ENCODE results near the gene ADORA1.

Gene ADORA1

DNA sequence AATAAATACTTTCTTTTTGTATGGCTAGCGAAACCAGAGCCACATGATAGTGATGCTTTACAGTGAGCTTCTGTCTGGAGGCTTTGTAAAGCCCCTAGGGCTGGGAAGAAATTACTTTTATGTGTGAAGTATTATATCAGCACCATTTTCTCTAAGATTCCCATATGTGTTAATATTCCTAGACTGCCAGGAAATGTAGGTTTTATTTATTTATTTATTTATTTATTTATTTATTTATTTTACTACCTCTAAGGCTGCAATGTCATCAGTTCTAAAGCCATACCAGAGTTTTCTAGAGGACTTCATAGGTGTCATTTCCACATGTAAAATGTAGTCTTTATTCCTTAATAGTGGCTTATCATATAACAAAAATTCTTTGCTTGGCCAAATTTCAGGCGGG lies 63.4 kb downstream of the ADORA1 start:
- DNase-seq = no peak

DNA sequence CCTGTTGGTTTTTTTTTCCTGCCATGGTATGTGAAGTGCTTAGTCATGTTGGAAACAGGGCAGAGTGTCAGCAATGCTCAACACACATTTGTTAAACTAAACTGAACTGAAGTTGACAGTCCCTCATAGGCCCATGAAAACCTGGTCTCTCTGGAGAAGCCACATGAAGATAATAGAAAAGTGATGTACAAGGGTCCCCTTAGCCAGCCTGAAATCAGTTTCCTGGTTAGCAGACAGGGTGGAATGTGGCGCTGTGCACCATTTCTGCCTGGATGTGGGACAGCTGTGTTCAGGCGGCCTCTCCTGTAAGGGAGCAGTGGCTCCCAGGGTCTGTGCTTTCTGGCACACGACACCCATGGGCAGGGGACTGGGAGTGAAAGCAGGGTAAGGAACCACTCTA lies 68.8 kb downstream of the ADORA1 start:
- DNase-seq = no peak

DNA sequence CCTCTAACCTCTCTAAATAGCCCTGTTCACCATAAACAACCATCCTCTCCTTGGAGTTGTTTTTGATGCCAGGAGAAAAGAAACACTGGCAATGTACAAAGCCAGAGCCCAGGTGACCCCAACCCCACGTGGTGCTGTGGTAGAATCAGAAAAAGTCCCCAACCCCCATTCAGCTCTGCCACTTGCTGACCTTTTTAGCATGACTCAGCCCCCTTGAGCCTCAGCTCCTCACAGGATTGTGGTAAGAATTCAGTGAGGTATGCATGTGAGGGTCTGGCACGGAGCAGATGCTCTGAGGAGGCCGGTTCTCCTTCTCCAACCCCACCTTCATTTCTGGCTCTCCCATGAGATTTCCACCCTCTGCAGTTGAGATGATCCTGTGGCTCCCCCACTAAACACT lies 70.1 kb downstream of the ADORA1 start:
- no peak for DNase-seq

DNA sequence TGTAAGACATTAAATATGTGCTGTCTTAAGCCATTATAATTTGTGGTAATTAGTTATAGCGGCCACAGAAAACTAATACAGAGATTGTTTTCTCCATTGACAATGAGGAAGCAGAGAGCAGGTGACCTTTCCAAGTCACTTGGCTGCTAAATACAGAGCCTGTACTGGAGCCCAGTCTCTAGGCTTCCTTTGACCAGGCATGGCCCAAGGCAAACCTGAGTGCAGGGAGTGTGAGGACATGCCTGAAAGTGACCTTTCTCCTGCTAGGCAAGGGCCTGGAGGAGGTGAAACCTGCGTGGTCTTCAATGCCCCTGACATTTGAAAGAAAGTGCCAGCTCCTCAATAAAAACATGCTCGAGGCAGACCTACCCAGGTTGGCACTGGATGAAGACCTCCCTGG lies 71.5 kb downstream of the ADORA1 start:
- DNase-seq = no peak

DNA sequence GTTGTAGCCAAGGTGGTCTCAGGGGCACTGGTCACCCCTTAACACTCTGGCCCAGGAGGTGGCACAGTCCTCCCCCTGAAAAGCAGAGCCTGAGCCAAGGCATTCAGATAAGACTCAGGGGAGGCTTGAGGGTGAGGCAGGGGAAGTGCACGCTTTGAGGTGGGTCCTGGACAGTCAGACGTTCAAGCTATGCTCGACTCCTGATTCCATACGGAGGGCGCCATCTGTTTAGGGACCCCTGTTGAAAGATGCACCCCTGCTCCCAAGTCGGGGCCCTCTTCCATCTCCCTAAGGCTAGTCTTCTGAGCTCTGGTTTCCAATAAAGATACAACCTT lies 71.9 kb downstream of the ADORA1 start:
- no peak for DNase-seq

DNA sequence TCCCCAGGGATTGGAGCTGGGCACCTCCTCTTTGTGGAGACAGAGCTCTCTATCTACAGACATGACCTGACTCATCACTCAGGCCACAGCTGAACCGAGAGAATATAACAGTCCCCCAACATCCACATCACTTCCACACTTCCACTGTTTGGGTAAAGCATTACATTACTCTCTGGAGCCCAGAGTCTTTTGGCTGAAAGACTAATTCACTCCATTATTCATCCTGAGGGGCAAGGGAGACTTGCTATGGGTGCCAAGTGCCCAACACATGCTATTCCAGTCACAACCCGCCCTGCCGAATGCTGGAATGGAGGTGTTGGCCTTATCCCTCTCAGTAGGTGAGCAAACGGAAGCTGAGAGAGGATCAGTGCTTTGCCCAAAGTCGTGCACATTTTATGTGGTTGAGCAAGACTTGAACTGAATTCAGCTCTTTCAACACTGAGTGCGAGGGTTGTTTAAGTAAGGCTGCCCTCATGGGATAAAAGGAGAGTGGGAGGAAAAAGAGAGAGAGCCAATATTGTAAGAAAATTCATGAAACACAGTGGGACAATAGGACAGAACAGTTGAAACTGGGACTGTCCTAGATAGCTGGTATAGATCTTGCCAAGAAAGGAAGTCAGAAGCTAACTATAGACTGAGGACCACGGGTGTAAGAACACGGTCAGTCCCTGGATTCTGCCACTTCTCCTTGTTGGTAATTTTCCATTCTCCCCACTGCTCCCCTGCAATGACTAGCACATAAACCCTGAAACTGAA lies 72.5 kb downstream of the ADORA1 start:
- no peak for DNase-seq

DNA sequence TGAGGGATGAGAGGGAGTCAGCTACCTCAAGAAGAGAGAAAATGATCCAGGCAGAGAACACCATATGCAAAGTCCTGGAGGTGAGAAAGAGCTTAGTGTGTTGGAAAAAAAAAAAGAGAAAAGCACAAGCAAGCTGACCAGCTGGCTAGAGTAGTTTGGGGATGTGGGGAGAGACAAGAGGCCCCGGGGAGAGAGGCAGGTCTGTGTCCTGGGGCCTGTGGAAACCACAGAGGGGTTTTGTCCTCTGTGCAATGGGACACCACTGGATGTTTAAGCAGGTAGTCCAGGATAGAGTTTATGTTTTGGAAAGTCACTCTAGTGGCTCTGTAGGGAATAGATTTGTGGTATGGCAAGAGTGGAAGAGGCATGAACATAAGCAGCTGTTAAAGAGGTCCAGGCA lies 73.4 kb downstream of the ADORA1 start:
- DNase-seq = no peak

DNA sequence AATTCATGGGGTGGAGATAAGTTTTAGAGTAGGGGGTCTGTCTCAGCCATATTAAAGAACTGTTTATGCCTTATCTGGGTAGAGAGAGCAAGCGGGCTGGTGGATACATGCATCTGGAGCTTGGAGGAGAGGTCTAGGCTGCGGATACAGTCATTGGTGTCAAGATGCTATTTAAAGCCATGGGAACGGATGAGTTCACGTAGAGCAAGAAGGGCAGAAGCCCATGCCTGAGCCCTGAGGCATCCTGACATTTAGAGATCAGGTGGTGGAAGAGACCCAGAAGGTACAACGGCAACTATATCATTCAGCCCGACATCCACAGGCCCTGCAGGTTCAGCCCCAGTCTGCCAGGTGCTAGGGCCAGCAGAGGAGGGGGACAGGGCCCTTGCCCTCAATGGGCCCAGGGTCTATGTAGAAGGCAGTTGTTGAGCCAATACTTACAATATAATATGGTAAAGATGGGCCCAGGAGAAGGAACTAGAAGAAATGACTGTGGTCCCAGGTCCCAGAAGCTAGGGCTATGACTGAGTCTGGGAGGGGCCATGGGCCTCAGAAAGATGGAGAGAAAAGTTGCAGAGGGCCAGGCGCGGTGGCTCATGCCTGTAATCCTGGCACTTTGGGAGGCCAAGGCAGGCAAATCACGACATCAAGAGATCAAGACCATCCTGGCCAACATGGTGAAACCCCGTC lies 74.1 kb downstream of the ADORA1 start:
- no peak for DNase-seq

DNA sequence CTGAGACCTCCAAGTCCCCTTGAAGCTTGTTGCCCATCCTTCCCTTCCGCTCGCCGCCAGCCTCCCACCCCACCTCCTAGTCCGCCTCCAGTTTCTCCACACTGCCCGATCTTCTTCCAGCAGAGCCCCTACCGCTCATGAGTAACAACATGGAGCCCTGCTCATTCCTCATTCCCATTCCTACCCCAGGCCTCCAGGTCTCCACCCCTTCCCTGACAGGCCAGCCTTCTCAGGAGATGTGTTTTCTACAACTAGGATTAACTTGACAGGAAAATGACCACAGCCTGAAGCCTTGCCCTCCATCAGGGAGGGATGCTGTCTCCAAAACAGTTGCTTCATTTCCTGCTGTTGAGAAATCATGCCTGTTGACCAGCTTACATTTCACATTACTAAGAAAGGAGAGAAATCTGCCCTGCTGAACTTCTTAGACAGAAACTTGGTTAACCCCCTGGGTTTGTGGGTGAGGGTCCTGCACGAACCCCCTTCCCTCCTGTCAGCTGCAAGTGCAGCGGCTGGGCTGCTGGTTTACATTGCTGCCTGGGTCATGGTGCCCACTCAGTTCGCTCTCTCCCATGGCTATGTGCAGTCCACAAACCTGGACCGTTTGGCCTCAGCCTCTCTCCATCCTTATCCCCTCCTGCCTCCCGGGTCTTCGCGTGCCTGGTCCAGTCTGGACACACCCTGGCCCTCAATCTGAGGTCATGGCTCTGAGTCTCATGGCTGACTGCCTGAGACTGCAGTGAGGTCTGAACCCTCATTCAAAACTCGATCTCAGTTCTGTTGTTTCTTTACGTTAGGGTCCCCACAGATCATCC lies 75.1 kb downstream of the ADORA1 start:
- no peak for DNase-seq

DNA sequence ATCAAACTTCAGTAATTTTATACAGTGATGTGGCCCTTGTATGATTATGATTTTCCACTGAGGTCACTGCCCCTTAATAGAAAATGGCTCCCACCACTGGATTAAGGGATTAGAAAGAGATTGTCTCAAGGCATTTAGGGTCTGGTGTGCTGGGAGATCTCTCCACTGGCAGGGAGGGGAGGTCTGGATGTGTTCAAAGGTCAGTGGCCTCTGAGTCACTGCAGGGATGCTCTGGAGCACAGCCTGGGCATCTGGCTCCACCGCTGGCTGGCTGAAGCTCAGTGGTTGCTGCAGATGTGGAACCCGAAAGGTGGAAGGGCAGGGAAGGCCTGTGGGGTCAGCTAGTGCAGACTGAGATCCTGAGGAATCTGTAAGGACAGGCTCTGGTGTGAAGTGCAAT lies 77.2 kb downstream of the ADORA1 start:
- no peak for DNase-seq

DNA sequence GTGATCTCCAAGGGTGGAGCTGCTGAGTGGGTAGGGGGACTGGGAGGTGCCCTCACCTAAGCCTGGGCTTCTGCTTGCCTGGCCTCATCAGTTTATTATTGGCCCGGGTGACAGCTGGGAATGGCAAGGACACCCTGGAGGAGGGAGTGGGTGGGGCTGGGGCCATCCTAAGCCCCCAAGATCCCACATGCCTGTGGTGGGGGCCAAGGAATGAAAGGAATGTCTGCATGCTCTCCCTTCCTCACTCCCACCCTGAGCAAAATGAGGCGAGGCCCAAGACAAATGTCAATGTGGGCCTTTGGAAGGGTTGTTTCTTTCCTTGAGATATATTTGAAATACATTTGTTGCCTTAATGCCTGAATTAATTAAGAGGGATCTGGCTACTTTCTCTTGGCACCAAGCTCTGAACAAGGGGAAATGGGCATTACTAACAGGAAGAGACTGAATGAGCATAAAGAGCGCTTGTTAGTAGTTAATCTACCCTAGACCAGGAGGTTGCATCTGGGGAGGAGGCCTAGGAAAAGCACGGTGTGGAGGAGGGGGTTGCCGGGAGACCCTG lies 78.7 kb downstream of the ADORA1 start:
- no peak for DNase-seq

DNA sequence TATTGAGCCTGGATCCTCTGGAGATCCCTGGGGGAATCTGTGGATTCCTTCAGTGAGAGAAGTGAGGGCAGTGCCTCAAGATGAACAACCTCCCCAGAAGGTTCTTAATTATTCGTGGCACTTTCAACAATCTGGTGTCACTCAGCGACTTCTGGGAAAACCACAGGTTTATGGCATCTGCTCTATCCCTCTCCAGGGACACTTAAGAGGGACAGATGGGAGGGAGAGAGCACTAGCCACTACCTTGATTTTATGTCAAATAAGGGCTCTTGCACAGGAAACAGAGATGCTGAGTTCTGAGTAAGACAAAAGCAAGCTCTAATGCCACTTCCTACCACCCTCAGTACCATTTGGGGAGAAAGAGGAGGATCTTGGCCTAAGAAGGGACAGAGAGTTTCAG lies 80.2 kb downstream of the ADORA1 start:
- DNase-seq = no peak

DNA sequence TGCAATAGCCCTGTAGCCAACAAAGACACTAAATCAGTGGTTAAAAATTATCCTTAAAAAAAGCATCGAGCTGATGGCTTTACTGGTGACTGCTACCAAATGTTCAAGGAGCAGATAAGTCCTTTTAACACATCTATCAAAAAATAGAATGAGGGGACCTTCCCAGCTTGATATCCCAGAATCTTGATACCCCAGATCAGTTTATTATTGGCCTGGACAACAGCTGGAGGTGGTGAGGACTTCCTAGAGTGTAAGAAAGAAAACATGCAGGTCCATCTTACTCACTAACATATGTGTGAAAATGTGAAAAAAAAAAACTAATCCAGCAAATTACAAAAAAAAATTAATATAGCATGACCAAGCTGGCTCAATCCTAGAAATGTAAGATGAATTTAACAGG lies 80.7 kb downstream of the ADORA1 start:
- no peak for DNase-seq

DNA sequence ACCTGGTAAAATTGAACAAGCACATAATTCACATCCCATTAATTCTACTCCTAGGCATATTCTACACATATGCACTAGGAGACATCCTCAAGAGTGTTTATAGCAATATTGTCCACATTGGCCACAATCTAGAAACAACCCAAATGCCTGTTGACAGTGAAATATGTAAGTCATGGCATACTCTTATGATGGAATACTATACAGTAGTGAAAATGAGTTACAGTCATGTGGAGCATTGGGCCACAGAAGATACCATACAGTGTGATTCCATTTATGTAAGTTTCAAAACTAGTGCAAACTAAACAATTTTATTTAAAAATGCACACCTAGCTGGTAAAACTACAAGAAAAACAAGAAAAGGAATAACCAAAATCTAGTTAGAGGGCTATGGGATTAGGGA lies 82.8 kb downstream of the ADORA1 start:
- DNase-seq = no peak

DNA sequence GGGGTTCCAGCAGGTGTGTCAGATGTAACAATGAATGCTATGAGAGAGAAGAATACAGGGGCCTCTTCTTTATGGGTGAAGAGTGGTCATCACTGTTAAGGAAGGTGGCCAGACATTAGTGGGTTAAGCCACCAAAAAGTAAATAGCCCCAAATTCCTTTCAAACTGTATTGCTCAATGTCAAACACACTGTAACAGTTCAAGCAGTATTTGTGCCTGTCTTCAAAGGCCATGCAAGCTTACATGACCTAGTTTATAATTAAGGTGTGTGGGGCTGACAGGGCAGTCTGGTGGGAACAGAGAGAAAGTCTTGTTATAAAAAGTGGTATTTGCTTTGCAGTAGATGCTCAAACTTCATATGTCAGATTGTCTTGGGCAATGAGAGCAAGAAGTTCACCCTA lies 83.5 kb downstream of the ADORA1 start:
- no peak for DNase-seq

DNA sequence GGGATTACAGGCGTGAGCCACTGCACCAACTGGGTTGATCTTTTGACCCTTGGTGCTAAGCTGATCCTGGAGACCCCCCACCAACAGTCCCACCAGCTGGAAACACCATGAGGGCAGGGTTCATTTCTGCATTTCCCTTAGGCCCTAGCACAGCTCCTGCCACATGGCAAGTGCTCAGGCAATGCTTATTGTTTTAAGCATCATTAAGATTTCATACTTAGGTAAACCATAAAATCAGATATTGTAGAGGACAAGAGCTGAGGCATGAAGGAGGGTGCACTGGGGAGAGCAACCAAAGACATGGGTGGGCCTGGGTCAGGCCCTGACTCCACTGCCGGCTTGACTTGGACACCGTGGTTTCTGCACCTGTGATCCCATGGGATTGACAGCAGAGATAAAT lies 84.3 kb downstream of the ADORA1 start:
- no peak for DNase-seq

DNA sequence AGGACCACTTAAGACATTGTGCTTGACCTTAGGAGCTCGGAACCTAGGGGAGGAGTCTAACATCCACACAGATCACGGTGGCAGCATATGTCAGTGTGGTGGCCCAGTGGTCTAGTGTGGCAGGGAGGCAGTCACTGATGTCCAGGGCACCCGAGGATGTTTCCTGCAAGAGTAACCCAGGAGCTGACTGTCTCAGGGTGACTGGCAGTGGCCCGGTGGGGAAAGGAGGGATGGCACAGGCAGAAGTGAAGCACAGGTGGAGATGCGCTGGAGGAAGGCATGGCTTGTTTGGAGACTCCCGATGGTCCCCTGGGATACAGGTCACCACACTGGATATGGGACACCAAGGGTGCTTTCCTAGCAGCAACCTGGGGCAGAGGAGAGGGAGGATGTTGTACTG lies 85.6 kb downstream of the ADORA1 start:
- DNase-seq = no peak

DNA sequence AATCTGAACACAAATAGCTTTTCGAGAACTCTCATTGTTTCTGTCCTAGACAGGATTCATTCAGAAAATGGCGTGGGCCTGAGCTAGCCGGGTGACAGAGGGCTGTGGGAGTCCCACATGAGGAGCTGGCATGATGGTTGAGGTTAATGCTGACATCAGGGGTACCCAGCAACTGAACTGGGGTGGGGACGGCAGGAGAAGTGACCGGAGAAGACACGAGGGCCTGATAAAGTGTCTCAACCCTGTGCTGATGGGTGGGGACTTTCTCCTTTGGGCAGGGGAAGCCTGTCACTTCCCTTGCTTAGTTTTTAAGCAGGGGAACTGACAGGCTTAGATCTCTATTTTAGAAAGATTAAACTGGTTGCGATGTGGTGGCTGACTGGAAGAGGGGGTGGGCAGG lies 87.3 kb downstream of the ADORA1 start:
- DNase-seq = no peak

DNA sequence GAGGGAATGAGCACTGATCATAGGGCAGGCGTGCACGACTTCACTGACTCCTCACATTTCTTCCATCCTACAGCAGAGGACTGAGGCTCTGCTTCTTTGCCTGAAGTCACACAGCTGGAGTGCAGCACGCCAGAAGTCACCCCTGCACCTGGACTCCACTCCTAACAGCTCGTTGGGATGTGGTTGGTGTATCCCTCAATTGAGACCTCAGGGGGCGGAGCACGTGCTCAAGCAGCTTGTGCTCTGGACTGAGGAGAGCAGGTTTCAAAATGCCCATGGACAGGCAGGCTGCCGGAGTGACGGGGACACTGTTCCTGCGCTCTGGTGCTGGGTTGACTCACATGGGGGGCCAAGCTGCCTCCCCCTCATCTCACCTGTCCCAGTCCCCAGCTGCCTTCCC lies 88.0 kb downstream of the ADORA1 start:
- no peak for DNase-seq

DNA sequence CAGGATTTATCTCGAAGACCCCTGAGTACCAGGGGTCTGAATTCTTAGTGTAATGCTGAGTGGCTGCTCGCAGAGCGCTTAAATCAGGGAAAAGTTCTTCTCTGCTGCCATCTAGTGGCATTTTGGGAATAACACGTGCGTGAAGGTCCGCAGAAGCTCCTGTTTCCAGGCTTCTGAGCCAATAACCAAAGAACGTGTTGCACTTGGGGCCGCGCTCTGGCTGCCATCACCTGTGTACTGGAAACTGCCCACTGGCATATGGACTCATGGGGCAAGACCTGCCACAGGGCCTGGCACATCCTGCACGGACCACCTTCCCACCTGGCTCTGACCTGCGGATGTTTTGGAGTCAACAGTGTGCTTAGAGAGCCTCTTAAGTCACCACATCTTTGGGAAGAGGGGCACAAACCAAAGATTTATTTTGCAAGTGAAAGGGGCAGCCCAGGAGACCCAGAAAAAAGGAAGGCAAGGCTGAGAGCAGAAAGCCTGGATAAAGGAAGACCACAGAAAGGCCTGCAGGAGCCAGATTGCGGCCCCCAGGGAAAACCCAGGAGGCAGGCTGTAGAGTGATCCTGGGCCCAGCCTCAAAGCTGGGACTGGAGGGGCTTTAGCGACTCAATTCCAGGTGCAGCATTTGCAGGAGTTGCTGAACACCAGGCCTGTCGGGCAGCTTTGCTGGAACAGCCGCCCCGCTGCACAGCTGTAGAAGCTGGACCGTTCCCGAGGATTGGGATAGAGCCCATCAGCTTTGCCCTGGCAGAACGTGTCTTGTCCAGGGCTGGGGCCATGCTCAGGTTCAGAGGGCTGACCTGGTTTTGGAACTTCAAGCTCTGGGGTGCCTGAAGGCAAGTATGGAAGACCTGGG lies 89.0 kb downstream of the ADORA1 start:
- DNase-seq = no peak
